CD14-positive monocyte (primary cell): ENCODE data around the gene SHROOM1. TPM values are rescaled to one million over a fixed set of nuclear protein-coding genes. Genes with fewer than 3 reads are reported as not detected.

Experiments
- DNase-seq, 3 donors: peaks; one replicate each; pipeline ENCODE4 v3.0.0-alpha.2; 2011 to 2022
- H2AFZ ChIP-seq: 2 replicates; pipeline ENCODE4 v1.6.0; 2012; ENCODE audit warnings: mild to moderate bottlenecking, low read depth, low read length, inconsistent platforms; ENCODE audit not compliant: insufficient read depth, poor library complexity, severe bottlenecking
- H3K27ac ChIP-seq, 2 donors: 1 replicate in 1 of 2; 2 replicates in 1 of 2; pipeline ENCODE4 v1.5.1; 2012 to 2013; ENCODE audit warnings: low read length in 2 of 2, control low read depth in 1 of 2, inconsistent platforms in 1 of 2, low read depth in 1 of 2, mild to moderate bottlenecking in 1 of 2
- H3K27me3 ChIP-seq, 2 donors: one replicate each; pipeline versions ENCODE4 v1.6.0 to v1.6.1; 2011 to 2013; ENCODE audit warnings: low read length in 2 of 2; ENCODE audit not compliant: control insufficient read depth in 2 of 2, insufficient read depth in 2 of 2
- H3K36me3 ChIP-seq, 2 donors: replicated peaks in 1 of 2; 1 replicate in 1 of 2; 2 replicates in 1 of 2; pipeline versions ENCODE4 v1.5.1 to v1.6.1; 2012 to 2013; ENCODE audit warnings: low read length in 2 of 2, control low read depth in 1 of 2, inconsistent platforms in 1 of 2, mild to moderate bottlenecking in 1 of 2; ENCODE audit not compliant: insufficient read depth in 2 of 2, control insufficient read depth in 1 of 2
- H3K4me1 ChIP-seq, 2 donors: 1 replicate in 1 of 2; 2 replicates in 1 of 2; pipeline versions ENCODE4 v1.5.1 to v1.6.1; 2012 to 2013; ENCODE audit warnings: low read length in 2 of 2, control low read depth in 1 of 2, inconsistent platforms in 1 of 2, mild to moderate bottlenecking in 1 of 2, moderate library complexity in 1 of 2; ENCODE audit not compliant: insufficient read depth in 2 of 2, control insufficient read depth in 1 of 2
- H3K4me2 ChIP-seq: replicated peaks from 2 replicates; pipeline ENCODE3; 2012; ENCODE audit warnings: low read length, moderate library complexity, mild to moderate bottlenecking; ENCODE audit not compliant: poor library complexity, severe bottlenecking; ENCODE audit errors: extremely low read depth
- H3K4me3 ChIP-seq, 3 experiments: fragments of 200-600 bp in 1 of 3; sonication (generic) in 1 of 3; replicated peaks in 1 of 3; 1 replicate in 2 of 3; 2 replicates in 1 of 3; pipeline ENCODE4 v1.5.1; 2011 to 2013; ENCODE audit warnings: low read length in 3 of 3, mild to moderate bottlenecking in 3 of 3, control low read depth in 2 of 3, low read depth in 2 of 3, inconsistent platforms in 1 of 3, moderate library complexity in 1 of 3
- H3K79me2 ChIP-seq: 2 replicates; pipeline ENCODE4 v1.6.0; 2012; ENCODE audit warnings: mild to moderate bottlenecking, control low read depth, inconsistent platforms, low read length, moderate library complexity; ENCODE audit not compliant: insufficient read depth
- H3K9ac ChIP-seq: 2 replicates; pipeline ENCODE4 v1.6.0; 2017; ENCODE audit warnings: low read length, mild to moderate bottlenecking; ENCODE audit not compliant: insufficient read depth, poor library complexity, severe bottlenecking
- H3K9me3 ChIP-seq, 2 donors: replicated peaks in 1 of 2; 1 replicate in 1 of 2; 2 replicates in 1 of 2; pipeline versions ENCODE4 v1.5.1 to v1.6.1; 2012 to 2013; ENCODE audit warnings: low read length in 2 of 2, control low read depth in 1 of 2; ENCODE audit not compliant: control insufficient read depth in 1 of 2, insufficient read depth in 1 of 2
- H4K20me1 ChIP-seq: 2 replicates; pipeline ENCODE4 v1.6.0; 2012; ENCODE audit warnings: mild to moderate bottlenecking, low read length, control low read depth, moderate library complexity; ENCODE audit not compliant: insufficient read depth
- H3K27ac Mint-ChIP-seq, 7 donors: one replicate each; pipeline ENCODE4 v1.8.0; 2020; ENCODE audit warnings: mild to moderate bottlenecking in 7 of 7, mixed read lengths in 7 of 7, moderate library complexity in 6 of 7, inconsistent platforms in 2 of 7
- H3K27me3 Mint-ChIP-seq, 3 donors: one replicate each; pipeline ENCODE4 v1.8.0; 2021 to 2022; ENCODE audit warnings: low read depth in 3 of 3, mild to moderate bottlenecking in 3 of 3, mixed read lengths in 3 of 3, moderate library complexity in 3 of 3, inconsistent platforms in 1 of 3
- H3K36me3 Mint-ChIP-seq, 2 donors: one replicate each; pipeline ENCODE4 v1.8.0; 2020; ENCODE audit warnings: mixed read lengths in 2 of 2, inconsistent platforms in 1 of 2, mild to moderate bottlenecking in 1 of 2
- H3K4me1 Mint-ChIP-seq: one replicate; pipeline ENCODE4 v1.8.0; 2020; ENCODE audit warnings: mild to moderate bottlenecking, mixed read lengths
- H3K4me3 Mint-ChIP-seq, 2 donors: one replicate each; pipeline ENCODE4 v1.8.0; 2020; ENCODE audit warnings: mild to moderate bottlenecking in 2 of 2, mixed read lengths in 2 of 2, moderate library complexity in 1 of 2
- H3K9me3 Mint-ChIP-seq, 7 donors: one replicate each; pipeline ENCODE4 v1.8.0; 2020 to 2022; ENCODE audit warnings: mixed read lengths in 7 of 7, mild to moderate bottlenecking in 6 of 7, moderate library complexity in 6 of 7, inconsistent platforms in 2 of 7
- WGBS: methylation state at CpG from one replicate; pipeline ENCODE4 v1.1.5; 2013; ENCODE audit warnings: missing lambda C conversion rate; ENCODE audit not compliant: insufficient coverage; 5-methylcytosine and 5-hydroxymethylcytosine counted together
- intact Hi-C, 2 donors: fragments of 100-400 bp; cut with micrococcal nuclease; formaldehyde crosslinking; loops; one replicate each; pipeline versions ENCODE4 v1.15.0 to v1.15.1; 2023
- polyA plus RNA-seq, 3 donors: library from polyadenylated mRNA; depleted of rRNA in 1 of 3; unstranded in 2 of 3; stranded (reverse) in 1 of 3; fragments of 300-500 nt in 2 of 3; fragments of >200 nt in 1 of 3; fragmentation: Illumina TruSeq in 2 of 3; gene quantifications; 1 replicate in 2 of 3; 2 replicates in 1 of 3; pipeline ENCODE4 v1.2.3, GENCODE V29; 2012 to 2021
- TF ChIP-seq, protein P1 (sequence below): fragments of 200-600 bp; IDR thresholded peaks from one replicate; pipeline ENCODE4 v1.8.0; 2022; ENCODE audit warnings: antibody characterized with exemption, mild to moderate bottlenecking

SHROOM1 gene
- polyA plus RNA-seq, 3 donors = 6.4 to 27.0 (median 16.1) TPM

DNA sequence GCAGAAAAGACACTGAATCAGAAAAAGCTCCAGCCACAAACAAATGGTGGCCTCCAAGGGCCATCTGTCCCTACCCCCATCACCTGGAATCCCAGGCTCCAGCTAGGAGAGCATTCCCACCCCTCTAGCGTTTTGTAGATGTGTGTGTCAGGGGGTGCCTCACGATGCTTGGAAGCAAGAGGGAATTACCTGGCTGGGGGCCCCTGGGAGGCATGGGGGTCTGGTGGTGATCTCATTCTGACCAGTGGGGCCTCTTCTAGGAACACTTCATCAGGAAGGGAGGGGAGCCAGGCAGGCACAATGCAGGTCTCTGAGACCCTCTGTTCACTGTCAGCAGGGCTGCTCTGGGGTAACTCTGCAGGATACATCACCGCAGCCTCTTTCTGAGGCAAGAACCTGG lies 6.0 kb downstream of the SHROOM1 start:
- Histone ChIP-seq H2AFZ (no peak overlapping the region), H4K20me1 (peaks cover 81% of the 10 kb centered on the region), H3K4me2 (no peak overlapping the region), H3K9me3 (peaks cover 0 to 17% of the 10 kb centered on the region in 2 donors), H3K4me1 (peaks cover 14 to 37% of the 10 kb centered on the region in 2 donors), H3K27me3 (peaks cover 51 to 90% of the 10 kb centered on the region in 2 donors), H3K4me3 (no peak overlapping the region), H3K36me3 (peaks cover 0 to 37% of the 10 kb centered on the region in 2 donors), H3K9ac (no peak overlapping the region), H3K27ac (no peak overlapping the region), H3K79me2 (peaks cover 7% of the 10 kb centered on the region)
- TF ChIP-seq, protein P1, sequence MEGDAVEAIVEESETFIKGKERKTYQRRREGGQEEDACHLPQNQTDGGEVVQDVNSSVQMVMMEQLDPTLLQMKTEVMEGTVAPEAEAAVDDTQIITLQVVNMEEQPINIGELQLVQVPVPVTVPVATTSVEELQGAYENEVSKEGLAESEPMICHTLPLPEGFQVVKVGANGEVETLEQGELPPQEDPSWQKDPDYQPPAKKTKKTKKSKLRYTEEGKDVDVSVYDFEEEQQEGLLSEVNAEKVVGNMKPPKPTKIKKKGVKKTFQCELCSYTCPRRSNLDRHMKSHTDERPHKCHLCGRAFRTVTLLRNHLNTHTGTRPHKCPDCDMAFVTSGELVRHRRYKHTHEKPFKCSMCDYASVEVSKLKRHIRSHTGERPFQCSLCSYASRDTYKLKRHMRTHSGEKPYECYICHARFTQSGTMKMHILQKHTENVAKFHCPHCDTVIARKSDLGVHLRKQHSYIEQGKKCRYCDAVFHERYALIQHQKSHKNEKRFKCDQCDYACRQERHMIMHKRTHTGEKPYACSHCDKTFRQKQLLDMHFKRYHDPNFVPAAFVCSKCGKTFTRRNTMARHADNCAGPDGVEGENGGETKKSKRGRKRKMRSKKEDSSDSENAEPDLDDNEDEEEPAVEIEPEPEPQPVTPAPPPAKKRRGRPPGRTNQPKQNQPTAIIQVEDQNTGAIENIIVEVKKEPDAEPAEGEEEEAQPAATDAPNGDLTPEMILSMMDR = no peak
- H3K4me1 Mint-ChIP-seq = peaks cover 37% of the 10 kb centered on the region
- intact Hi-C loops = loop anchor here in 1 of 2 donors (5.0 to 10.0 kb wide), 2 partner anchors 320 to 437 kb away; no protein-coding TSS in a partner anchor
- peaks cover 79 to 96% (median 85%) of the 10 kb centered on the region in 3 donors for H3K27me3 Mint-ChIP-seq
- peaks cover 0 to 25% (median 13%) of the 10 kb centered on the region in 7 donors for H3K9me3 Mint-ChIP-seq
- H3K27ac Mint-ChIP-seq = no peak overlapping the region
- 93% methylated on average over 2 of the region's 3 CpGs for WGBS
- H3K36me3 Mint-ChIP-seq = peaks cover 38% of the 10 kb centered on the region in 2 donors
- peak overlapping the region in 1 of 2 donors; percentile 77 for H3K4me3 Mint-ChIP-seq
- no peak for DNase-seq

DNA sequence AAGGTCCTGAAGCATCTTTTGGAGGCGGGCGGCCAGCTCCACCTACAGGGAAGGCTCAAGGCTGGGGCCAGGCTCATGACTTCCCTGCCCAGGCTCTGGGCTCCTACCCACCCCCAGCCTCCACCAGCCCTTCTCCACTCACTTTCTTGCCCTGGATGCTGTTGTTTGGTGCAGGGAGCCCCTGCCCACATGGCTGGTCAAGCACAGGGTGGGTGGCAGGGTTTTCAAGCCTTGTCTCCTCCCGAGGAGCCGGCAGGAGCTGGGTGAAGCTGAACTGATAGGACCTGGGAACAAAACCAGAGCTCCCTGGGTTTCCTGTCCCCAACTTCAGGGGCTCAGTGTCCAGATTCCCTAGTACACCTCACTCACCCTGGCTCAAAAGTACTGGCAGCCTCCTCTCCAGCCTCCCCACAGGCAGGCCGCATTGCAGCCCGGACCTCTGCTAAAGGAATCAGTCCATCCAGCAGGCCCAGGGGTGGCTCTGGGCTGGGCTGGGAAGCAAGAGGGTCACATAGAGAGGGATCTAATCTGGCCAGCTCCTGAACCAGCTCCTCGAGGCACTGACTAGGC lies 6.9 kb downstream of the SHROOM1 start:
- H3K9me3 Mint-ChIP-seq = peaks cover 0 to 28% (median 15%) of the 10 kb centered on the region in 7 donors
- WGBS = 86% methylated on average over 6 of the region's 7 CpGs
- Histone ChIP-seq H3K9ac (no peak overlapping the region), H3K27ac (no peak overlapping the region), H3K27me3 (peaks cover 54 to 90% of the 10 kb centered on the region in 2 donors), H2AFZ (no peak overlapping the region), H3K9me3 (peaks cover 0 to 17% of the 10 kb centered on the region in 2 donors), H3K79me2 (peaks cover under 1% of the 10 kb centered on the region), H3K4me3 (no peak overlapping the region), H4K20me1 (peaks cover 73% of the 10 kb centered on the region), H3K4me1 (peaks cover 12 to 31% of the 10 kb centered on the region in 2 donors), H3K4me2 (peak overlapping the region; percentile 25), H3K36me3 (peaks cover 0 to 35% of the 10 kb centered on the region in 2 donors)
- no peak for DNase-seq
- peaks cover 34% of the 10 kb centered on the region for H3K4me1 Mint-ChIP-seq
- H3K4me3 Mint-ChIP-seq = peak overlapping the region in 1 of 2 donors; percentile 77
- peaks cover 31 to 32% of the 10 kb centered on the region in 2 donors for H3K36me3 Mint-ChIP-seq
- TF ChIP-seq, protein P1 = no peak
- intact Hi-C loops = loop anchor here in 1 of 2 donors (5.0 to 10.0 kb wide), 2 partner anchors 319 to 436 kb away; no protein-coding TSS in a partner anchor
- peaks cover 79 to 96% (median 85%) of the 10 kb centered on the region in 3 donors for H3K27me3 Mint-ChIP-seq
- no peak overlapping the region for H3K27ac Mint-ChIP-seq
